Keratinocyte (primary cell): ENCODE results near the gene ALOX15B.

Source experiments
- EZH2 ChIP-seq: IDR thresholded peaks from one replicate; pipeline ENCODE4 v1.6.1; 2012; ENCODE audit warnings: inconsistent platforms, mild to moderate bottlenecking, low read length, moderate library complexity
- TF ChIP-seq, protein P1 (sequence below), 3 experiments: IDR thresholded peaks in 1 of 3; conservative IDR thresholded peaks in 1 of 3; optimal IDR thresholded peaks in 1 of 3; 2 replicates in 2 of 3; 3 replicates in 1 of 3; pipeline versions ENCODE3 to v1.5.1; 2011; ENCODE audit warnings: low read length in 3 of 3, mild to moderate bottlenecking in 3 of 3, moderate library complexity in 2 of 3, control low read depth in 1 of 3, inconsistent platforms in 1 of 3; ENCODE audit not compliant: insufficient read depth in 2 of 3; ENCODE audit errors: extremely low read depth in 1 of 3

GRCh38 chr17:8013731-8014557, 24.9 kb upstream of the ALOX15B start:
- no peak for TF ChIP-seq EZH2
- TF ChIP-seq, protein P1, sequence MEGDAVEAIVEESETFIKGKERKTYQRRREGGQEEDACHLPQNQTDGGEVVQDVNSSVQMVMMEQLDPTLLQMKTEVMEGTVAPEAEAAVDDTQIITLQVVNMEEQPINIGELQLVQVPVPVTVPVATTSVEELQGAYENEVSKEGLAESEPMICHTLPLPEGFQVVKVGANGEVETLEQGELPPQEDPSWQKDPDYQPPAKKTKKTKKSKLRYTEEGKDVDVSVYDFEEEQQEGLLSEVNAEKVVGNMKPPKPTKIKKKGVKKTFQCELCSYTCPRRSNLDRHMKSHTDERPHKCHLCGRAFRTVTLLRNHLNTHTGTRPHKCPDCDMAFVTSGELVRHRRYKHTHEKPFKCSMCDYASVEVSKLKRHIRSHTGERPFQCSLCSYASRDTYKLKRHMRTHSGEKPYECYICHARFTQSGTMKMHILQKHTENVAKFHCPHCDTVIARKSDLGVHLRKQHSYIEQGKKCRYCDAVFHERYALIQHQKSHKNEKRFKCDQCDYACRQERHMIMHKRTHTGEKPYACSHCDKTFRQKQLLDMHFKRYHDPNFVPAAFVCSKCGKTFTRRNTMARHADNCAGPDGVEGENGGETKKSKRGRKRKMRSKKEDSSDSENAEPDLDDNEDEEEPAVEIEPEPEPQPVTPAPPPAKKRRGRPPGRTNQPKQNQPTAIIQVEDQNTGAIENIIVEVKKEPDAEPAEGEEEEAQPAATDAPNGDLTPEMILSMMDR (optimal IDR thresholded peaks at IDR 0.05 in 1 of 3, IDR thresholded peaks at IDR 0.05 in 1 of 3, conservative IDR thresholded peaks at IDR 0.05 in 1 of 3; ENCODE audit: extremely low read depth in 1 of 3, insufficient read depth in 2 of 3, low read length in 3 of 3): no peak
